GM19240 (cell line): ENCODE data around the gene ADAMTS15.

ENCODE experiments used
- DNase-seq: peaks from one replicate; pipeline ENCODE4 v3.0.0; 2011; ENCODE audit warnings: low spot score; ENCODE audit not compliant: insufficient read length

Gene ADAMTS15

GRCh38 chr11:130478204-130478701 lies 29.8 kb downstream of the ADAMTS15 start:
- no peak for DNase-seq

- DNase-seq: no peak
These were observed 30.4 kb downstream of the ADAMTS15 start for GRCh38 chr11:130478881-130479280.

GRCh38 chr11:130480186-130480585 lies 31.7 kb downstream of the ADAMTS15 start:
- DNase-seq: no peak

GRCh38 chr11:130480711-130481140 lies 32.3 kb downstream of the ADAMTS15 start:
- DNase-seq: no peak

GRCh38 chr11:130483124-130483523 lies 34.7 kb downstream of the ADAMTS15 start:
- no peak for DNase-seq

GRCh38 chr11:130485983-130486382 lies 37.5 kb downstream of the ADAMTS15 start:
- DNase-seq: no peak

GRCh38 chr11:130486391-130486836 lies 38.0 kb downstream of the ADAMTS15 start:
- no peak for DNase-seq

GRCh38 chr11:130486987-130487923 lies 38.8 kb downstream of the ADAMTS15 start:
- no peak for DNase-seq

GRCh38 chr11:130487924-130488815 lies 39.7 kb downstream of the ADAMTS15 start:
- DNase-seq: no peak

- DNase-seq: no peak
These were observed 40.6 kb downstream of the ADAMTS15 start for GRCh38 chr11:130488848-130489584.

GRCh38 chr11:130489716-130490115 lies 41.3 kb downstream of the ADAMTS15 start:
- no peak for DNase-seq

- no peak for DNase-seq
These were observed 42.4 kb downstream of the ADAMTS15 start for GRCh38 chr11:130490682-130491449.

GRCh38 chr11:130498181-130498580 lies 49.7 kb downstream of the ADAMTS15 start:
- DNase-seq: no peak

GRCh38 chr11:130499828-130500227 lies 51.4 kb downstream of the ADAMTS15 start:
- no peak for DNase-seq

GRCh38 chr11:130504317-130504716 lies 55.9 kb downstream of the ADAMTS15 start:
- DNase-seq: no peak

- DNase-seq: no peak
These were observed 60.5 kb downstream of the ADAMTS15 start for GRCh38 chr11:130508913-130509312.

- no peak for DNase-seq
These were observed 61.5 kb downstream of the ADAMTS15 start for GRCh38 chr11:130509942-130510341.

- DNase-seq: no peak
These were observed 62.1 kb downstream of the ADAMTS15 start for GRCh38 chr11:130510407-130511006.

- no peak for DNase-seq
These were observed 63.3 kb downstream of the ADAMTS15 start for GRCh38 chr11:130511765-130512164.

- DNase-seq: no peak
These were observed 64.2 kb downstream of the ADAMTS15 start for GRCh38 chr11:130512662-130513061.
